NCI-H748 (cell line): ENCODE measurements around the gene TLDC2.
A peak's percentile ranks its signal among the peaks of the same experiment; 100 is the strongest.
"Not testable (repeated sequence)": the region's sequence is repeated elsewhere in the genome, so short reads cannot be mapped to it uniquely, and the experiment has no call there.

Experiments
- DNase-seq: peaks from one replicate; lab custom pipeline; 2025; ENCODE audit not compliant: unreplicated experiment; lab: John Stamatoyannopoulos, UW

The TLDC2 gene

DNA sequence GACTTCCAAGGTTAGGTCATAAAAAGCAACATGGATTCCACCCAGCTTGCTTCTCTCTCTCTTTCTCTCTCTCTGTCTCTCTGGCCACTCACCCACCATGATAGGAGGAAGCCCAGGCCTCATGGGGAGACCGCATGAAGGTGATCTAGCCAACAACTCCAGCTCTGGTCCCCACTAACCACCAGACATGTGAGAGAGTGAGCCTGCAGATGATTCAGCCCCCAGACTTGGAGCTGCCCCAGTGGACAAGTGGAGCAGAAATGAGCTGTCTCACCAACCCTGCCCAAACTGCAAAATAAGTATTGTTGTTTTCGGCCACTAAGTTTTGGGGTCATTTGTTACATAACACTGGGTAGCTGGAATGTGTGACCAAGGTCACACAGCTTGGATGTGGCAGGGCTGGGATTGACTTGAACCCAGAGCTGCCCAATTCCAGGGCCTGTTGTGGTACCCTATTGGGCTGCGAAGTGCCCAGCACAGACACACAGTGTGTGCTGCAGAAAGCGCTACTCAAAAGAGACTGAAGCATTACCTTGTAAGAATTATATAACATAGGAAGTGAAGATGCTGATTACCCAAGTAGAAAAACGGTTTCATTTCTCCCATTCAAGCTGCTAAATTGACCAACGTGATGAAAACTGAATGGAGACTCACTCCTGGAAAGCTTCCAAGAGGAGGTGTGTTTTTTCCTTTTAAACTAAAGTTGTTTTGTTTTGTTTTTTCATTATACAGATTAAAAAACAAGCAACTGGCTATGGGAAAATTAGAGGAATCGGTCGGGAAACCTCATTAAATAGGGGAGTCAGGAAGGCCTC, 9.1 kb upstream of the TLDC2 start:
- no peak for DNase-seq

- DNase-seq = no peak
Observed at GRCh38 chr20:36871640-36872570, 4.0 kb upstream of the TLDC2 start.

- no peak for DNase-seq
Observed at GRCh38 chr20:36872852-36873251, 3.1 kb upstream of the TLDC2 start.

GRCh38 chr20:36873498-36874189, 2.3 kb upstream of the TLDC2 start:
- DNase-seq = no peak

GRCh38 chr20:36875093-36875492, 845 bp upstream of the TLDC2 start:
- DNase-seq = not testable (repeated sequence)

- DNase-seq = no peak
Observed at GRCh38 chr20:36876473-36876833, 515 bp downstream of the TLDC2 start.

DNA sequence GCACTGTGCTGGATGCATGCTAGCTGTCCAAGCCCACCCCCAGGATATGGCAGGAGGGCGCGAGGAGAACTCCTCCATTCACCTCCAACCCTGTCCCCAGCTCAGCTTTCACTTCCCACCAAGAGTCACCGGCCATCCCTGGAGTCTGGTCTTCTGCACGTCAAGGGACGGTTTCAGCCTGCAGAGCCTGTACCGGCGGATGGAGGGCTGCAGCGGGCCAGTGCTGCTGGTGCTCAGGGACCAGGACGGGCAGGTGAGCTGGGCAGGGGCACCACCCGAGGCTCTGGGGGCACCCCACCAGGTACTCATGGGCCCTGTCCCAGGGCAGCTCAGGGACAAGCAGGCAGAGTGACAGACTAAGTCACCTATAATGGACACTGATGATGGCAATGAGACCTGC, 3.0 kb downstream of the TLDC2 start:
- DNase-seq = no peak

GRCh38 chr20:36880741-36881250, 4.9 kb downstream of the TLDC2 start:
- DNase-seq = no peak

DNA sequence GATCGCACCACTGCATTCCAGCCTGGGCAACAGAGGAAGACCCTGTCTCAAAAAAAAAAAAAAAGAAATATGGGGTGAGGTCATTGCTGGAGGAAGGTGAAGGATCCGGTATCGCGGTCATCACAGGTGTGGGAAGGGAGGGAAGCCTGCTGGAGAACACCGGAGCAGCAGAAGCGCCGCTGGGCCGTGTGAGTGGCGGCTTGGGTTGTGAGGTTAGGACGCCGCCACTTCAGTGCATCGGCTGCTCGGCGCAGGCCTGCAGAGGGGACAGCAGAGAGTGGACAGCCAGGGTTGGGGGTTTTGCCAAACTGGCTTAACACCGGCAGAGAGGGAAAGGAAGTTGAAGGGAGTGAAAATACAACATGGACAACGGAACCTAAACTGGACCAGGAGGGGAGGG, 5.4 kb downstream of the TLDC2 start:
- no peak for DNase-seq

DNA sequence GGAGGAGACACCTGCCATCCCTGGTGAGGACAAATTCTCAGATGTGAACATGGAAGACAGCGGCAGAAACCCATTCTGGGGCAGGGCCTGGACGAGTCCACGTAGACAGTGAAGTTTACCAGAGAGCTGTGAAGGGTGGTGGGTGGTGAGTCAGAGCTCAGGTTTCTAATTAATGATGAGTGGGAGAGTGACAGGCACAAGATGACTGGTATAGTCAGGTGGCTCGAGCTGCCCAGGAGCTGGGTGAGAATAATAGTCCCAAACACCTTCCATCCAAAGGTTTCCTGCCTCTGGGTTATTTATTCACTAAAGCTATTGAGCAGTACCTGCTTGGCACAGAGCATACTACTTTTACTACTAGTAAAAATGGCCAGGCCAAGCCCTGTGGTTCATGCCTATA, 6.0 kb downstream of the TLDC2 start:
- DNase-seq = no peak

- DNase-seq = no peak
Observed at GRCh38 chr20:36883977-36884535, 8.1 kb downstream of the TLDC2 start.

DNA sequence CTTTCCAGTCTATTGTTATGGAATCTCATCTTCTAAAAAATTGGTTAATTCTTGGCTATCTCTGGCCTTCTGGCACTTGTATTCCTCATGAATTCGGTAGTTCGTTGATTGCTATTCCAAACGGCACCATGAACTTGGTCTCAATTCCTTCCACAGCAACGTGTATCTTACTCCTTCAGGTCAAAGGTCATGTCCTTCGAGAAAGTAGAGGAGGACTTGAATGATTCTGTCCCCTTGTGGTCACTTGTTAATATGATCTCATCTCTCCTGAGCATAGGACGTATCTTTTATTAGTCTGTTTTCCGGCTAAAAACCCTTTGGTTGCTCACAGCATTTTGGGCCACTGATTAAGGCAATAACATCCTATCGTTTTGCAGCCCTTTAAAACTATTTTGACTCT, 9.4 kb downstream of the TLDC2 start:
- no peak for DNase-seq

- DNase-seq = peak; percentile 82
Observed at GRCh38 chr20:36886859-36887751, 11.2 kb downstream of the TLDC2 start.

DNA sequence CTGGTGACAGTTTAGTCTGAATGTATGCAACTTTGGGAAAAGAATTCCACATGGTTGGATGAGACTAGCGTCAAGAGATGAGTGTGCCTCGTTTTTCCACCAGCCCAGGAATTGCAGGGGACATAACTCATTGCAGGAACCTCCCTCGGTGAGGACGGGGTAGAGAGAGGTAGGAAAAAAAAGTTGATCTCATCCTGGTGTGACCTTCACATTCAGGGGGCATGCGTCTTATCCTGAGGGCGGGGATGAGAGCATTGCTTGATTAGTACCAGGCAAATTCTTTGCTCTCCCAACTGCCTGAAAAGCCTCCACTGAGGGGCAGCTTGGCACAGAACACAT, 11.8 kb downstream of the TLDC2 start:
- DNase-seq = no peak

DNA sequence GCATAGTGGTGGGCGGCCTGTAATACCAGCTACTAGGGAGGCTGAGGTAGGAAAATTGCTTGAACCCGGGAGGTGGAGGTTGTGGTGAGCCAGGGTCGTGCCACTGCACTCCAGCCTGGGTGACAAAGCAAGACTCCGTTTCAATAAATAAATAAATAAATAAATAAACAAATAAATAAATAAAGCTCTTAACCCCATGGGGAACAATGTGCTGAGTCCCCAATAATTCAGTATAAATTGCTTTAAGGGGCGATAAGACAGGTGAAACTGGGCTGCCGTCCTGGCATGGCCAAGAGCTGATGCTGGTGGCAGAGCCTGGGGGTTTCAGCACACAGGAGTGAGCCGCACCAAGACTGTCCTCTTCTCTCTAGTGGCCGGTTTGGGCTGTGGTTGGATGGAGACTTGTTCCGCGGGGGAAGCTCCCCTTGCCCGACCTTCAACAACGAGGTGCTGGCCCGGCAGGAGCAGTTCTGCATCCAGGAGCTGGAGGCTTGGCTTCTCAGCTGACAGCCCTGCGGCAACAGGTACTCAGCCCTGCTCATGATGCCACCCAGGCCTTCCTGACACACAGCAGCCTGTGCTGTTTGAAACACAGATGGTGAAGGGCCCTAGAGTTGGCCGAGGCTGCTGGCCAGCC, 13.1 kb downstream of the TLDC2 start:
- DNase-seq = no peak

- DNase-seq = no peak
Observed at GRCh38 chr20:36890586-36890985, 14.6 kb downstream of the TLDC2 start.

DNA sequence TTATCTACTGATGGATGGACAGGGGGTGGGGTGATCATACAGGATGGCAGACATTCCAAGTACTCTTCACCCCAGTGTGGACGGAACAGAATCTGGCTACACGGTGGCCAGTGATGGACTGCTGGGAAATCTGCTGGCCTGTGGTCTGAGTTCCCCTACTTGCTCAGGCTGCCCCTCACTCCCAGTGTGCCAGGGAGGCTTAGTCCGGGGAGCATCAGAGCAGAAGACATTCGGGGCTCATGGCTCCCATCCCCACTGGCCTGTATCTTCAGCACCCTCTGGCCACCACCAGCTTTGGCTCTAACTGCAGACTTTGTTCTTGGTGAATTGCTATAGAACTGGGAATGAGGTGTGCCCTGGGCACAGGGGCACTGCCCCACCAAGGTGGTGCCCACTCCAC, 15.3 kb downstream of the TLDC2 start:
- no peak for DNase-seq

DNA sequence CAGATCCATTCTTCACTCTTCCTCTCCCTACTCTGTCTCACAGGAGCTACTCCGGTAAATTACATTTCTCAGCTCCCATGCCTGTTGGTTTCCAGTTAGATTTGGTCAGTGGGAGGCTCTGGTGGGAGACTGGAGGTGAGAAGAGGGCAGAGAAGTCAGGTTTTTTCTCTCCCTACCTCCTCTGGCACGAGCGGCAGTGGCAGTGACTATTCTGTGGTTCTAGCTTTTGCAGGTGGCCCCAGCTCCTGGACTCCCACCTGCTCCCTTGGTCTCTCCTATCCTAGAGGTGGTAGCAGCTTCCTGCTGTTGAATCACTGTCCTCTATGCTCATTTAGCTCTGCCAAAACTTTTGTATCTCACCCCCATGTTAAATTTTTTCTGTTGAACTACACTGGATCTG, 17.9 kb downstream of the TLDC2 start:
- no peak for DNase-seq

DNA sequence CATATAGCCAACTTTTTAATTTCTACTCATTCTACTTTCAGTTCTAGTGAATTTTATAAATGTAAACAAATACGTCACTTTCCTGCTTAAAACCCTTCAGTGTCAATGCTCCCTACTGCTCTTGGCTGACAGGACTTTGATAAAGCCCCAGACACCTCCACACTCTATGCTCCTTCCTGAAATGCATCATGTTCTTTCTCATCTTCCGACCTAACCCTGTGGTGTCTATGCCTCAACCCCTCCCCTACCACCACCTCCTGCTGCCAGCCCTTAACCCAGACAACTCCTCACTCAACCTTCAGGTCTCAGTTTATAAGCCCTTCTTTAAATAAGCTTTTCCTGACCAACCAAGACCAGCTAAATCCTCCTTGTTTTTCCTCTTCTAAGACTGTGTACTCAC, 19.1 kb downstream of the TLDC2 start:
- DNase-seq = no peak

- DNase-seq = no peak
Observed at GRCh38 chr20:36904690-36905089, 28.8 kb downstream of the TLDC2 start.
